ACC112 (cell line): ENCODE results near the gene GPR17.

Experiments used
- H2AFZ ChIP-seq: fragments of 200-600 bp; sonication (generic); one replicate; pipeline ENCODE4 v1.6.0; 2017; ENCODE audit warnings: antibody characterized with exemption, low read length; ENCODE audit not compliant: unreplicated experiment
- H3K27ac ChIP-seq: fragments of 200-600 bp; sonication (generic); 2 replicates; pipeline ENCODE4 v1.5.1; 2014; ENCODE audit warnings: low read depth, mild to moderate bottlenecking, antibody characterized with exemption, low read length, moderate library complexity
- H3K27me3 ChIP-seq: fragments of 200-600 bp; sonication (generic); 2 replicates; pipeline ENCODE4 v1.6.1; 2014; ENCODE audit warnings: mild to moderate bottlenecking, antibody characterized with exemption, low read length, moderate library complexity, mixed read lengths; ENCODE audit not compliant: insufficient read depth
- H3K36me3 ChIP-seq: fragments of 200-600 bp; sonication (generic); 2 replicates; pipeline ENCODE4 v1.6.1; 2016; ENCODE audit warnings: mild to moderate bottlenecking, antibody characterized with exemption, low read length, moderate library complexity, mixed read lengths; ENCODE audit not compliant: insufficient read depth
- H3K4me1 ChIP-seq: fragments of 200-600 bp; sonication (generic); one replicate; pipeline ENCODE4 v1.6.1; 2016; ENCODE audit warnings: low read length, mixed read lengths; ENCODE audit not compliant: insufficient read depth, unreplicated experiment, control insufficient read depth
- H3K4me3 ChIP-seq: fragments of 200-600 bp; sonication (generic); 2 replicates; pipeline ENCODE4 v1.5.1; 2014; ENCODE audit warnings: mild to moderate bottlenecking, low read depth, low read length
- H3K79me2 ChIP-seq: fragments of 200-600 bp; sonication (generic); one replicate; pipeline ENCODE4 v1.6.0; 2016; ENCODE audit warnings: low read length; ENCODE audit not compliant: control insufficient read depth, unreplicated experiment, insufficient read depth

The GPR17 gene

DNA sequence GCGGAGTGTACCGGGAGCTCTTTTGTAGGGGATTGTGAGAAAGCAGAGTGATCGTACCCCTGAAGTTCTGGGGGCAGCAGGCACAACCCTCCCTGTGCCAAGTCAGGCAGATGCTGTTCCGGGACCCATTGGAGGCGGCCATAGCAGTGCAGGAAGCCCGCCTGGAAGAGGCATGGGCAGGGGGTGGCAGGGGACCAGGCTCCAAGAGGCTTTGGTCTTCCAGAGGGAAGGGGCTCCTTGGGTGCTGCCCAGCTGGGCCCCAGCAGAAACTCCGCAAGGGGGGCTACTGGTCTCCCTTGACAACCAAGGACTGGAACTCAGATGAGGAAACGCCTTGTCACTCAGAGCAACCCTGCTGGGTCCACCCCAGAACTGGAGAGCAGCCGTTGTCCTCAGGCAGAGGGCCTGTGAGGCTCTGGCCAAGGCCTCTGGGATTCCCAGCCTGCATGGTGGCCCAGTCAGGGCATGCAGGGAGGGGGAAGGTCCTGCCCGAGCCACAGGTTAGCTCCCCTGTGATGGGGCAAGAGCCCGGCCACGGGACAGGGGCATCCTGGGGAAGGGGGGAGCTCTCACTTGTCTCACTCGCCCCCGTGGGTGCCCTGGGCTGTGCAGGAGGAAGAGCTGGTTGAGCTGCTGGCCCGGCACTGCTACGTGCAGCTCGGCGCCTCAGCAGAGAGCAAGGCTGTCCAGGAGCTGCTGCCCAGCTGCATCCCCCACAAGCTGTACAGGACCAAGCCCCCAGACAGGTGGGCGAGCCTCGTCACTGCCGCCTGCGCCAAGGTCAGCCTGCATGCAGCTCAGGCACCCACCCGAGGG is 21.0 kb upstream of the GPR17 start:
- Histone ChIP-seq H2AFZ (no peak overlapping the region), H3K79me2 (no peaks in the 10 kb centered on the region), H3K4me3 (no peak overlapping the region), H3K27ac (no peak overlapping the region), H3K4me1 (peaks cover 7% of the 10 kb centered on the region), H3K36me3 (no peaks in the 10 kb centered on the region), H3K27me3 (no peaks in the 10 kb centered on the region)

DNA sequence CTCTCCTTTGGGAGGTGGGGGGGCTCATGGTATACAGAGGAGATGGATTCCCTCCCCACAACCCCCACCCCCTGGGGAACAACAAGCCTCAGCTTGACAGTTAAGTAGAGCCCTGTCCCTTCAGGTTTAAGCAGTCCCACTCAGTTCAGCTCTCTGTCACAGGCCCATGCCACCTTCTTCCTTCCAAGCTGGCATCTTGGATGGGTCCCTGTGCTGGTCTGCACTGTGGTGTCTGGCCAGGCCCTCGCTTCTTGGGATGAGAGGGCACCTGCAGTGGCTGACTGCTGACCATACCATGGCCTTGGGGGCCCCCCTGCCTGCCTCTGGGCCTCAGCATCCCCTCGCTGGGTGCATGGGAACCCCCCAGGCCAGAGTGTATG is 20.4 kb upstream of the GPR17 start:
- Histone ChIP-seq H3K36me3 (no peaks in the 10 kb centered on the region), H3K4me3 (no peak overlapping the region), H3K79me2 (no peaks in the 10 kb centered on the region), H3K27me3 (no peaks in the 10 kb centered on the region), H3K27ac (no peak overlapping the region), H3K4me1 (peaks cover 7% of the 10 kb centered on the region), H2AFZ (no peak overlapping the region)

DNA sequence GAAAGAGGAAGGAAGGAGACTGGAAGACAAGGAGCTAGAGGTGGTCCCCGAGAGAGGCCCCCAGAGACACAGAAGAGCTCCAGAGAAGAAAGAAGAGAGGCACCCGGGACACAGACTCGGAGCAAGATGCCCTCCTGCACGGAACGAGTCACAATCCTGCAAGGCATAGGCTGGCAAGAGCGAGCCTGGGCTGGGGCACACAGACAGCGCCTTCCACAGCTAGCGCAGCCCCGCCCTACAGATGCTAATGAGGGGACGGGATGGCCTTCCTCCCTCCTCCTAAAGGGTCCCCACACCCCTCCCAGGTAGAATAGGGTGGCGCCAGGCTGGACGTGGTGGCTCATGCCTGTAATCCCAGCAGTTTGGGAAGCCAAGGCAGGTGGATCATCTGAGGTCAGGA is 19.8 kb upstream of the GPR17 start:
- no peaks in the 10 kb centered on the region for H3K27me3 ChIP-seq
- no peak overlapping the region for H3K27ac ChIP-seq
- no peaks in the 10 kb centered on the region for H3K36me3 ChIP-seq
- no peaks in the 10 kb centered on the region for H3K79me2 ChIP-seq
- peaks cover 7% of the 10 kb centered on the region for H3K4me1 ChIP-seq
- H3K4me3 ChIP-seq: no peak overlapping the region
- H2AFZ ChIP-seq: no peak overlapping the region

DNA sequence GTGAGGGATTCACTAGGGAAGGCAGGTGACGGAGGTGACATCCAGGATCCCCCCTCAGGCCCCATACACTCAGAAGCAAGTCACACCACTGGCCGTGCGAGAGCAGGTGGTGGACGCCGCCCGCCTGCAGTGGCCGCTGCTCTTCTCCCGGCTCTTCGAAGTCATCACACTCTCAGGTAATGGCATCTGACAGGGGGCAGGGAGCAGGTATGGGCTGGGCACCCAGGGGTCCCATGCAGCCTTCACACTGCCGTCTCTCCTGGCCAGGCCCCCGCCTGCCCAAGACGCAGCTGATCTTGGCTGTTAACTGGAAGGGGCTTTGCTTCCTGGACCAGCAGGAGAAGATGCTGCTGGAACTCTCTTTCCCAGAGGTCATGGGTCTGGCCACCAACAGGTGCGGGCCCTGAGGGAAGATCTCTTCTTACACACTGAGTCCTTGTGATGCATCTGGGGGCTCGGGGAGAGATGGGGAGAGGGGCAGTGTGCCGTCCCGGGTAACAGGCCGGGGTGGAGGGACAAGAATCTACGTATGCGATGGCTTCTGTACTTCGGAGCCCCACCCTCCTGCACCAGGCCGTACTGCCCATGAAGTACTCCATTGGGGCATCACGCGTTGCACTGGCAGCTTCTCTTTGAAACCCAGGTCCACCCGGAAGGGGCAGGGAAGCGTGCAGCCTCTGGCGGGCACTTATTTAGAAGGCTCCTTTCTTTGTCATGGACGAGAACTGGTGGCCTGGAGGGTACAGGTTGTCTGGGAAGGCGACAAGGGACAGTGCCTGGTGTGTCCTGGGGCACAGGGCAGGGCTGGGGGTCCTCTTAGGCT is 18.8 kb upstream of the GPR17 start:
- Histone ChIP-seq H3K79me2 (no peaks in the 10 kb centered on the region), H2AFZ (no peak overlapping the region), H3K4me1 (peaks cover 7% of the 10 kb centered on the region), H3K4me3 (no peak overlapping the region), H3K36me3 (no peaks in the 10 kb centered on the region), H3K27me3 (no peaks in the 10 kb centered on the region), H3K27ac (no peak overlapping the region)

DNA sequence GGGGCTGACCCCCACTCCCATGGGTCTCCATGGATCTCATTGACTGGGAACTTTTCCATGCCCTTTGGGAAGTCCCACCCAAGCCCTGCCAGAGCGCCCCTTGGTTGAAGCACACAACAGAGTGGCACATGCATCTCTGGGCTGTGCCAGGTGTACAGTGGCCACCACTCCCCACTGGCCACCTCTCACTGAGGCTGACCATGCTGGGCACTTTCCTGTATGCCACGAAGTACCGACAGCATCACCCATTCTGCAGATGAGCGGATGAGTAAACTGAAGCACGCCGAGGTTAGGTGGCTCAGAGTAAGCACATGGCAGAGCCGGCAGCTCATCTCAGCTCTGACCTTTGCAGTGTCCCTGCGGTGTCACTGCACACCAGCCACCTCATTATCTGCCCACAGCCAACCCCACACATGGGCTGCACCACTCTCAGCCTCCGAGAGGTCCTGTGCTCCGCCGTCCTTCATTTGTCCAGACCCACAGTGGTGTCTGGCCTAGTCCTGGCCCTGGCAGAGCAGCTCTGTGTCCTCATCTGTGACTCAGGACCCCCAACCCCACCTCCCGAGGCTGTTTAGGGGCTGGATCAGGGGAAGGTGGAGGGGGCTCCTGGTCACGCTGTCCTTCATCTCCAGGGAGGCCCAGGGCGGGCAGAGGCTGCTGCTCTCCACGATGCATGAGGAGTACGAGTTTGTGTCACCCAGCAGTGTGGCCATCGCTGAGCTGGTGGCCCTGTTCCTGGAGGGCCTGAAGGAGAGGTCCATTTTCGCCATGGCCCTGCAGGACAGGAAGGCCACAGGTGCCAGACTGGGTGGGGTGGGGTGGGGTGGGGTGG is 18.0 kb upstream of the GPR17 start:
- Histone ChIP-seq H3K79me2 (no peaks in the 10 kb centered on the region), H3K36me3 (no peaks in the 10 kb centered on the region), H3K4me1 (peaks cover 7% of the 10 kb centered on the region), H3K27me3 (no peaks in the 10 kb centered on the region), H3K4me3 (no peak overlapping the region), H2AFZ (no peak overlapping the region), H3K27ac (no peak overlapping the region)

DNA sequence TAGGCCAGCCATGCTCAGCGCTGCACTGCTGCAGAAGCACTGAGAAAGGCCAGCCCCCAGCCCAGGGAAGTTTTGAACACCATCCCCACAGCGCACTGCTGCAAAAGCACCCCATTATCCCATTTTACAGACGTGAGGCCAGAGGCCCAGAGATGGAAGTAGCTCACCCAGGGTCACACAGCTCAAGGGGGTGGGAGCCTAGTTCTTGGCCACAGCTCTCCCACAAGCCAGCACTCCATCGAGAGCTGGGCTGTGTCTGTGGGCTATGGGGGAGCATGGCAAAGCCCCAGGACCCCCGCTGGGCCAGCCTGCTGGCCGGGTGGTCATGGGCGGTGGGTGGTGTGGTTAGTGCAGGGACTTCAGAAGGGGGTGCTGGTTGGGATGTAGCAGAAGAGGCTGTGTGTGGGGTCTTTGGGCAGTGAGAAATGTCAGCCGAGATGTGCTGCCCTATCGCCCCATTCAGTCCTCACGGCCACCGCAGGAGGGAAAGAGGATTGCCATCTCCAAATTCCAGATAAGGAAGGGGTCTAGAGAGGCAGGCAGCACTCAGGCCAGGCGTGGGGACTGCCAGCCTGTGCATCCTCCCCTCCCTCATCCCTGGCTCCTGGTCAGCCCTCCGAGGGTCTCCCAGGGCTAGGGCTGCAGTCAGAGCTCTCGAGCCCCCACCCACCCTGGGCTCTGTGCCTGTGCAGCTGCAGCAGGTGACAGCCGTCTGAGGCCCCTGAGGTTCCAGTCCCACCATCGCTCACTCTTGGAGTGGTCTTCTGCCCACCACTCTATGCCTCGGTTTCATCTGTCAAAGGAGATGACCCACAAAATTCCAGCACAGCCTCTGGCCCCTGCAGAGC is 17.0 kb upstream of the GPR17 start:
- Histone ChIP-seq H3K79me2 (no peaks in the 10 kb centered on the region), H3K4me3 (no peak overlapping the region), H3K27ac (no peak overlapping the region), H3K4me1 (no peaks in the 10 kb centered on the region), H3K36me3 (no peaks in the 10 kb centered on the region), H2AFZ (no peak overlapping the region), H3K27me3 (no peaks in the 10 kb centered on the region)

DNA sequence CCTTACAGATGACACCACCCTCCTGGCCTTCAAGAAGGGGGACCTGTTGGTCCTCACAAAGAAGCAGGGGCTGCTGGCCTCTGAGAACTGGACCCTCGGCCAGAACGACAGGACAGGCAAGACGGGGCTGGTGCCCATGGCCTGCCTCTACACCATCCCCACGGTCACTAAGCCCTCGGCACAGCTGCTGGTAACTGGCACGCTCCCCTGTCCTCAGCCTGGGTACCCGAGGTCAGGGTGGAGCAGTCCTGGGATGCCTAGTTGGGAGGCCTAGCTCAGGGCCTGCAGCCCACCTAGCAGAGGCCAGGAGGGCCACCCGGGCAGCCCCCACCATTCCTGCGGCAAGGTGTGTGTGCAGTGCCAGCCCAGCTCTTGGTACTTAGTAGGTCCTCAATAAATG is 16.3 kb upstream of the GPR17 start:
- H3K27me3 ChIP-seq: no peaks in the 10 kb centered on the region
- no peaks in the 10 kb centered on the region for H3K4me1 ChIP-seq
- no peaks in the 10 kb centered on the region for H3K36me3 ChIP-seq
- no peak overlapping the region for H3K27ac ChIP-seq
- H3K4me3 ChIP-seq: no peak overlapping the region
- no peaks in the 10 kb centered on the region for H3K79me2 ChIP-seq
- H2AFZ ChIP-seq: no peak overlapping the region

DNA sequence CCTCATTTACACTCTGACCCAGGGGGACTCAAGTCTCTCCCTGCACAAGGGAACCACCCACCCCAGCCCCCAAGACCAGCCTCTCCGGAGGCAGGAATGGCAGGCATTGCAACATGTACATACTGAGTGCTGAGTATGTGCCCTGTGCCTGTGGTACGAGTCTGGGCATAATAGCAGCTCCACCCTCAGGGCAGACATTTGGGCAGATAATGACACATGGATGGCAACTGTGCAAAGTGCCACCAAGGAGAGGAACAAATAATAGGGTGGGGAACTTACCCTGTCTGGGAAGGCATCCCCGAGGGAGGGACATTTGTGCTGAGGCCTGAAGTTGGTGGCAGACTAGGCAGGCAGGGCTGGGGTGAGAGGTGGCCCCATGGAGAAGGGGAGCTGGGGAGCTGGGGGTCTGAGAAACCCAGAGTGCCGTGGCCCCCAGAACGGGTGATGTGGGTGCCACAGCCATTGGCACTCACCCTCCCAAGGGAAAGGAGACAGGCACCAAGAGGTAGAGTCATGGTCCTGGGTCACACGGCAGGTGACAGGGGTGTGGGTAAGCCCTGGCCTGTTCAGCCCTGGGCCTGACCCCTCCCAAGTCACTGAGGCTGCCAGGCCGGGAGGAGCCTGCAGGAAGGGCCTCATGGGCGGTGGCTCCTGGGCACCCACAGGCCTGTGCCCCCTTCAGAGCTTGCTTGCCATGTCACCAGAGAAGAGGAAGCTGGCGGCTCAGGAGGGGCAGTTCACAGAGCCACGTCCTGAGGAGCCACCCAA is 15.7 kb upstream of the GPR17 start:
- Histone ChIP-seq H3K27ac (no peak overlapping the region), H2AFZ (no peak overlapping the region), H3K27me3 (no peaks in the 10 kb centered on the region), H3K4me3 (no peak overlapping the region), H3K36me3 (no peaks in the 10 kb centered on the region), H3K79me2 (no peaks in the 10 kb centered on the region), H3K4me1 (no peaks in the 10 kb centered on the region)

DNA sequence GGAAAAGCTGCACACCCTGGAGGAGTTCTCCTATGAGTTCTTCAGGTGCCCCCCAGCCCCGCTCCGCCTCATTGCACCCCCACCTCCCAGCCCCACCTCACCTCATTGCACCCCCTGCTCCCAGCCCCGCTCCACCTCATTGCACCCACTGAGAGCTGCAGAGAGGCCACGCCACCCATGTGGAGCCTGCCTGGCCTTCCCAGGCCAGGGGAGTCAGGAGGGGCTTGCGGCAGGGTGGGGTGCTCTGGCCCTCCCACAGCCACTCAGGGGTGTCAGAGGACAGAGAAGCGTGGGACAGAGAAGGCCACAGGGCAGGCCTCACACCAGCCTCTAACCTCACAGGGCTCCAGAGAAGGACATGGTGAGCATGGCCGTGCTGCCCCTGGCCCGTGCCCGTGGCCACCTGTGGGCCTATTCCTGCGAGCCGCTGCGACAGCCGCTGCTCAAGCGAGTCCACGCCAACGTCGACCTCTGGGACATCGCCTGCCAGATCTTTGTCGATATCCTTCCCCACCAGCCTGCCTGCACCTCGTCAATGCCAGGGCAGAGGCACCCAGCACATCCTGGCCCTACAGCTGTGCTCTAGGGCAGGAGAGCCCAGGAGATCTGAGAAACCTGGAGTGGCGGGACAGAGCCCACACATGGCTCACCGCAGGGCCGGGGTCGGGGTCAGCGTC is 15.0 kb upstream of the GPR17 start:
- Histone ChIP-seq H3K4me3 (no peak overlapping the region), H3K27me3 (no peaks in the 10 kb centered on the region), H3K79me2 (no peaks in the 10 kb centered on the region), H3K4me1 (no peaks in the 10 kb centered on the region), H3K36me3 (no peaks in the 10 kb centered on the region), H2AFZ (no peak overlapping the region), H3K27ac (no peak overlapping the region)
